Measurements from ENCODE around the gene AUTS2.

The AUTS2 gene

GRCh38 chr7:69717221-69717620 is 118.9 kb downstream of the AUTS2 start:
- Histone ChIP-seq H2AFZ (ENCODE audit: low read depth, low read length) (no peak overlapping the region), H3K4me1 (ENCODE audit: insufficient read depth, low read length) (peaks cover 25% of the 10 kb centered on the region), H3K4me3 (ENCODE audit: low read length) (no peak overlapping the region), H3K9me3 (ENCODE audit: low read length) (no peaks in the 10 kb centered on the region), H3K27me3 (ENCODE audit: insufficient read depth, low read length) (no peaks in the 10 kb centered on the region), H3K36me3 (ENCODE audit: insufficient read depth, low read length) (no peaks in the 10 kb centered on the region)

DNA sequence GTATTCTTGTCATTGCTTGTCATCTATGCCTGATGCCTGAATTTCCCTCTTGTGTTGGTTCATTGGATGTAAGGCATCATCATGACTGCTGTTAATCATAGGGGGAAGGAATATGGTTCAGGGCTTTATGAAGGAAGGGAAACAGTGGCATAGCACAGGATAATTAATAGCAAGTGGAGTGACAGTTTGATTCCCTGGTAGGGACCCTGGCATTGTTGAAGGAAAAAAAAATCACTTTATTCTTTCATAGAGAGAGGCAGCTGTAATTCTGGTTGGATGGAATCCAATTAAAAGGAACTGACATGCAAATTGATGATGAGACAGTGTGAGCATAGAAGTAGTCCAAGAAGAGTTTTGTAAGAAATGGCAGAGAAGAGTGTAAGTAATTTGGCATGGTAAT is 121.4 kb downstream of the AUTS2 start:
- no peak overlapping the region for H3K4me3 ChIP-seq (ENCODE audit: low read length)

GRCh38 chr7:69722843-69723242 is 124.6 kb downstream of the AUTS2 start:
- Histone ChIP-seq H3K36me3 (ENCODE audit: insufficient read depth, low read length) (no peaks in the 10 kb centered on the region), H3K4me3 (ENCODE audit: low read length) (no peak overlapping the region), H3K4me1 (ENCODE audit: insufficient read depth, low read length) (peaks cover 36% of the 10 kb centered on the region), H2AFZ (ENCODE audit: low read depth, low read length) (no peak overlapping the region), H3K9me3 (ENCODE audit: low read length) (no peaks in the 10 kb centered on the region), H3K27me3 (ENCODE audit: insufficient read depth, low read length) (no peaks in the 10 kb centered on the region)

More for the DNA sequence above, 121.4 kb downstream of the AUTS2 start:
- H3K27me3 ChIP-seq (ENCODE audit: insufficient read depth, low read length): no peaks in the 10 kb centered on the region
- no peaks in the 10 kb centered on the region for H3K9me3 ChIP-seq (ENCODE audit: low read length)
- peaks cover 42% of the 10 kb centered on the region for H3K4me1 ChIP-seq (ENCODE audit: insufficient read depth, low read length)
- H2AFZ ChIP-seq (ENCODE audit: low read depth, low read length): no peak overlapping the region
- no peaks in the 10 kb centered on the region for H3K36me3 ChIP-seq (ENCODE audit: insufficient read depth, low read length)

DNA sequence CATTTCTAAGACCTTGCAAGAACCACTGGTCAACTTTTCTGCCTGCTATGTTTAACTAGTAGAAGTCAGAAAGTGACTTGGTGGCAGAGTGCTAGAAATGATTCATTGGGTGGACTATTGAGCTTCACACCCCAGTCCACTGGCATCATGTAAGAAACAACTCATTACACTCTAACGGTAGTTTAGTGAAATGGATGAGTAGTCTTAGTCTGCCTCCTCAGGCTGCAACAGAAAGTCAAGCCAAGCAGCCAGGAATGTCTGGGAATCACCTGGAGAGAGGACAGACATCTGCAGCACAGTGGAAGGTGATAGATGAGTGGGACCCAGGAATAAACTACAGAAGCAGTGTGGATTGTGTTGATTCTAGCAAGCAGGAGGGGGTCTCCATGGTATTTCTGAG is 125.4 kb downstream of the AUTS2 start:
- no peaks in the 10 kb centered on the region for H3K27me3 ChIP-seq (ENCODE audit: insufficient read depth, low read length)
- H3K36me3 ChIP-seq (ENCODE audit: insufficient read depth, low read length): no peaks in the 10 kb centered on the region
- H3K9me3 ChIP-seq (ENCODE audit: low read length): no peaks in the 10 kb centered on the region
- H3K4me3 ChIP-seq (ENCODE audit: low read length): no peak overlapping the region
- H2AFZ ChIP-seq (ENCODE audit: low read depth, low read length): no peak overlapping the region
- H3K4me1 ChIP-seq (ENCODE audit: insufficient read depth, low read length): peaks cover 39% of the 10 kb centered on the region

- Histone ChIP-seq H3K4me1 (ENCODE audit: insufficient read depth, low read length) (peaks cover 28% of the 10 kb centered on the region), H3K36me3 (ENCODE audit: insufficient read depth, low read length) (no peaks in the 10 kb centered on the region), H3K27me3 (ENCODE audit: insufficient read depth, low read length) (no peaks in the 10 kb centered on the region), H2AFZ (ENCODE audit: low read depth, low read length) (no peak overlapping the region), H3K4me3 (ENCODE audit: low read length) (no peak overlapping the region), H3K9me3 (ENCODE audit: low read length) (no peaks in the 10 kb centered on the region)
These were observed 130.0 kb downstream of the AUTS2 start for GRCh38 chr7:69728304-69728703.

DNA sequence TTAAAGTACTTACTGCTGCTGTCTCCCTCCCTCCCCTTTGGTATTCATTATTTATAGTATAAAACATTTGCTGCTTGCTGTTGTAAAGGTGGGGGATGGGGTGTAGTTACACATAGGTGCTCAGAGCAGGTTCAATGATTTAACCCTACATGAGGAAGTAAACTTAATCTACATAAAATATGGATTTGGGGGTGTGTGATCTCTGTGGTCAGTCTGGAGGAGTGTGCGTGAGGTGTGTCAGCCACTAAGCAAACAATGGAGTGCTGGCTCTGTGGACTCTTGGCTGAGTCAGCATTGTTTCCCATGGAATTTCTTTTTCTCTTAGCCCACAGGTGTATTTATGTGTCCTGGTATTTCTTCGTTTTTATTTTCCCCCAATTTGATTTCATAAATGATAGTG is 133.9 kb downstream of the AUTS2 start:
- H3K4me1 ChIP-seq (ENCODE audit: insufficient read depth, low read length): peaks cover 30% of the 10 kb centered on the region
- no peaks in the 10 kb centered on the region for H3K9me3 ChIP-seq (ENCODE audit: low read length)
- H3K36me3 ChIP-seq (ENCODE audit: insufficient read depth, low read length): no peaks in the 10 kb centered on the region

GRCh38 chr7:69735582-69735981 is 137.3 kb downstream of the AUTS2 start:
- Histone ChIP-seq H3K27me3 (ENCODE audit: insufficient read depth, low read length) (no peaks in the 10 kb centered on the region), H3K36me3 (ENCODE audit: insufficient read depth, low read length) (no peaks in the 10 kb centered on the region), H3K9me3 (ENCODE audit: low read length) (no peaks in the 10 kb centered on the region), H3K4me1 (ENCODE audit: insufficient read depth, low read length) (peaks cover 58% of the 10 kb centered on the region), H3K4me3 (ENCODE audit: low read length) (no peak overlapping the region), H2AFZ (ENCODE audit: low read depth, low read length) (no peak overlapping the region)

More for the DNA sequence above, 133.9 kb downstream of the AUTS2 start:
- Histone ChIP-seq H2AFZ (ENCODE audit: low read depth, low read length) (no peak overlapping the region), H3K4me3 (ENCODE audit: low read length) (no peak overlapping the region), H3K27me3 (ENCODE audit: insufficient read depth, low read length) (no peaks in the 10 kb centered on the region)

- H3K36me3 ChIP-seq (ENCODE audit: insufficient read depth, low read length): no peaks in the 10 kb centered on the region
- no peaks in the 10 kb centered on the region for H3K27me3 ChIP-seq (ENCODE audit: insufficient read depth, low read length)
- no peaks in the 10 kb centered on the region for H3K9me3 ChIP-seq (ENCODE audit: low read length)
- H2AFZ ChIP-seq (ENCODE audit: low read depth, low read length): no peak overlapping the region
- H3K4me3 ChIP-seq (ENCODE audit: low read length): no peak overlapping the region
- H3K4me1 ChIP-seq (ENCODE audit: insufficient read depth, low read length): peaks cover 58% of the 10 kb centered on the region
These were observed 138.0 kb downstream of the AUTS2 start for GRCh38 chr7:69736126-69736810.

GRCh38 chr7:69738396-69738951 is 140.2 kb downstream of the AUTS2 start:
- H3K27me3 ChIP-seq (ENCODE audit: insufficient read depth, low read length): no peaks in the 10 kb centered on the region
- no peak overlapping the region for H3K4me3 ChIP-seq (ENCODE audit: low read length)
- H3K4me1 ChIP-seq (ENCODE audit: insufficient read depth, low read length): peaks cover 41% of the 10 kb centered on the region
- no peaks in the 10 kb centered on the region for H3K9me3 ChIP-seq (ENCODE audit: low read length)
- no peaks in the 10 kb centered on the region for H3K36me3 ChIP-seq (ENCODE audit: insufficient read depth, low read length)
- no peak overlapping the region for H2AFZ ChIP-seq (ENCODE audit: low read depth, low read length)

DNA sequence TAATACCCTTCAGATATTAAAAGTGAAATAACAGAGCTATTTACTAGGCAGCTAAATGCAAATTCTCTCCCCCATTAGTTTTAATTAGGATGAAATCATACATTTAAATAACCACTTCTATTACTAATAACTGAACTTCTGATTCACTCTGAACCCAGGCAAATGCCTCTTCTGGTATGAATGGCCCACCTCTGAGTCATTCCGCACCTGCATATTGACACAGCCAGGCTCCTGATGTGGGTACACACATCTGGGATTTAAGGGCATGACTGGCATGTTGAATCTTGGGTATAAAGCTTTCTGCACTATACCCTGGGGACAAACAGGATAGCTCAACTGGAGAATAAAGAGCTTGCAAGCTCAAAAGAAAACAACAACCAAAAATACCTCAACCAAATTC is 140.9 kb downstream of the AUTS2 start:
- H3K27me3 ChIP-seq (ENCODE audit: insufficient read depth, low read length): no peaks in the 10 kb centered on the region
- H3K4me1 ChIP-seq (ENCODE audit: insufficient read depth, low read length): peaks cover 41% of the 10 kb centered on the region
- H3K4me3 ChIP-seq (ENCODE audit: low read length): no peak overlapping the region
- H2AFZ ChIP-seq (ENCODE audit: low read depth, low read length): no peak overlapping the region
- no peaks in the 10 kb centered on the region for H3K36me3 ChIP-seq (ENCODE audit: insufficient read depth, low read length)
- no peaks in the 10 kb centered on the region for H3K9me3 ChIP-seq (ENCODE audit: low read length)

- Histone ChIP-seq H3K9me3 (ENCODE audit: low read length) (no peaks in the 10 kb centered on the region), H3K27me3 (ENCODE audit: insufficient read depth, low read length) (no peaks in the 10 kb centered on the region), H3K4me1 (ENCODE audit: insufficient read depth, low read length) (peaks cover 44% of the 10 kb centered on the region), H3K4me3 (ENCODE audit: low read length) (no peak overlapping the region), H2AFZ (ENCODE audit: low read depth, low read length) (no peak overlapping the region), H3K36me3 (ENCODE audit: insufficient read depth, low read length) (no peaks in the 10 kb centered on the region)
These were observed 141.7 kb downstream of the AUTS2 start for GRCh38 chr7:69739931-69740431.

DNA sequence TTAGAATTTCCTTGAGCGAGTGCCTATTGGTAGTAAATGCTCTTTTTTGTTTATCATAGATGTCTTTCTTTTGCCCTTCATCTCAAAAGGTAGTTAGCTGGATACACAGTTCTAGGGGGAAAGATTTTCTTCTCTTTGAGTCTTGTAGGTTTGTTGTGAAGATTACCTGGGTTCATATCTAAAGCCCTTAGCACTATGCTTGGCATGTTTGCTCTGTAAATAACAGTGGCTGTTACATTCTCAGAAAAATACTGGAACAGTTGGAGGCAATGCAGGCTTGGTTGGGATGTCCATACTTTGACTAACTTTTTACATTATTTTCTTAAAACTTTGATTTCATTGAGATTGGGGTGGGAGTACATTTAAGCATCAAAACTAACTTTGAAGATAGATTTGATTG is 144.0 kb downstream of the AUTS2 start:
- Histone ChIP-seq H3K27me3 (ENCODE audit: insufficient read depth, low read length) (no peaks in the 10 kb centered on the region), H3K4me1 (ENCODE audit: insufficient read depth, low read length) (peaks cover 33% of the 10 kb centered on the region), H3K36me3 (ENCODE audit: insufficient read depth, low read length) (no peaks in the 10 kb centered on the region), H3K9me3 (ENCODE audit: low read length) (no peaks in the 10 kb centered on the region), H3K4me3 (ENCODE audit: low read length) (no peak overlapping the region), H2AFZ (ENCODE audit: low read depth, low read length) (no peak overlapping the region)

GRCh38 chr7:69743436-69743835 is 145.2 kb downstream of the AUTS2 start:
- Histone ChIP-seq H2AFZ (ENCODE audit: low read depth, low read length) (no peak overlapping the region), H3K36me3 (ENCODE audit: insufficient read depth, low read length) (no peaks in the 10 kb centered on the region), H3K27me3 (ENCODE audit: insufficient read depth, low read length) (no peaks in the 10 kb centered on the region), H3K4me3 (ENCODE audit: low read length) (no peak overlapping the region), H3K9me3 (ENCODE audit: low read length) (no peaks in the 10 kb centered on the region), H3K4me1 (ENCODE audit: insufficient read depth, low read length) (peaks cover 25% of the 10 kb centered on the region)

GRCh38 chr7:69744026-69744425 is 145.8 kb downstream of the AUTS2 start:
- no peak overlapping the region for H2AFZ ChIP-seq (ENCODE audit: low read depth, low read length)
- peaks cover 25% of the 10 kb centered on the region for H3K4me1 ChIP-seq (ENCODE audit: insufficient read depth, low read length)
- no peaks in the 10 kb centered on the region for H3K36me3 ChIP-seq (ENCODE audit: insufficient read depth, low read length)
- H3K4me3 ChIP-seq (ENCODE audit: low read length): no peak overlapping the region
- H3K27me3 ChIP-seq (ENCODE audit: insufficient read depth, low read length): no peaks in the 10 kb centered on the region
- no peaks in the 10 kb centered on the region for H3K9me3 ChIP-seq (ENCODE audit: low read length)

Data from neuron (in vitro differentiated cells).